ENCODE measurements around the gene BOLA3.
A peak's percentile ranks its signal among the peaks of the same experiment; 100 is the strongest.
"Not testable (repeated sequence)": the region's sequence is repeated elsewhere in the genome, so short reads cannot be mapped to it uniquely, and the experiment has no call there.

BOLA3 gene

GRCh38 chr2:74147727-74148456 lies at the start of gene BOLA3:
Gene BOLA3, minus strand, starts transcription at chr2:74147912. Its CDS starts 38 bp downstream, at chr2:74147874.
- DNase-seq: peak; percentile 88

- no peak for DNase-seq
These were observed 49.3 kb upstream of the BOLA3 start for GRCh38 chr2:74197049-74197448.

GRCh38 chr2:74194799-74195198 lies 47.1 kb upstream of the BOLA3 start:
- DNase-seq: no peak

- DNase-seq: no peak
These were observed 44.1 kb upstream of the BOLA3 start for GRCh38 chr2:74191596-74192380.

GRCh38 chr2:74188696-74189095 lies 41.0 kb upstream of the BOLA3 start:
- no peak for DNase-seq

GRCh38 chr2:74188018-74188601 lies 40.4 kb upstream of the BOLA3 start:
- DNase-seq: no peak

GRCh38 chr2:74186706-74187105 lies 39.0 kb upstream of the BOLA3 start:
- DNase-seq: not testable (repeated sequence)

GRCh38 chr2:74186038-74186437 lies 38.3 kb upstream of the BOLA3 start:
- peak; percentile 67 for DNase-seq

GRCh38 chr2:74183878-74184277 lies 36.2 kb upstream of the BOLA3 start:
- no peak for DNase-seq

GRCh38 chr2:74181739-74182138 lies 34.0 kb upstream of the BOLA3 start:
- DNase-seq: no peak

- no peak for DNase-seq
These were observed 31.6 kb upstream of the BOLA3 start for GRCh38 chr2:74179063-74179865.

- DNase-seq: peak; percentile 98
These were observed 30.7 kb upstream of the BOLA3 start, which contains the start of gene MOB1A for GRCh38 chr2:74178211-74179062. Gene MOB1A, minus strand, starts transcription at chr2:74178879. Its CDS starts 205 bp downstream, at chr2:74178674.

- no peak for DNase-seq
These were observed 30.0 kb upstream of the BOLA3 start for GRCh38 chr2:74177696-74178095.

- no peak for DNase-seq
These were observed 27.2 kb upstream of the BOLA3 start for GRCh38 chr2:74174909-74175308.

- DNase-seq: no peak
These were observed 21.0 kb upstream of the BOLA3 start for GRCh38 chr2:74168739-74169138.

- no peak for DNase-seq
These were observed 17.0 kb upstream of the BOLA3 start for GRCh38 chr2:74164761-74165160.

- no peak for DNase-seq
These were observed 15.2 kb upstream of the BOLA3 start for GRCh38 chr2:74162951-74163350.

- no peak for DNase-seq
These were observed 8.1 kb upstream of the BOLA3 start for GRCh38 chr2:74155830-74156229.

GRCh38 chr2:74152954-74153353 lies 5.2 kb upstream of the BOLA3 start:
- no peak for DNase-seq

- DNase-seq: no peak
These were observed 2.0 kb upstream of the BOLA3 start for GRCh38 chr2:74149570-74150319.

- DNase-seq: no peak
These were observed 1.5 kb upstream of the BOLA3 start for GRCh38 chr2:74149247-74149525.

Measured in stimulated activated CD4-positive, alpha-beta T cell treated with anti-CD3 and anti-CD28 coated beads, Interleukin-1b, Interleukin-23, amount 100 ng/mL, for 48 hours (primary cell).